GM18508 (cell line): ENCODE data around the gene TBC1D9B.

ENCODE experiments used
- ATAC-seq: cut with Tn5 transposase; IDR thresholded peaks from one replicate; pipeline ENCODE4 v1.9.1; 2021; ENCODE audit warnings: moderate number of reproducible peaks; ENCODE audit not compliant: insufficient read depth, unreplicated experiment

TBC1D9B gene

DNA sequence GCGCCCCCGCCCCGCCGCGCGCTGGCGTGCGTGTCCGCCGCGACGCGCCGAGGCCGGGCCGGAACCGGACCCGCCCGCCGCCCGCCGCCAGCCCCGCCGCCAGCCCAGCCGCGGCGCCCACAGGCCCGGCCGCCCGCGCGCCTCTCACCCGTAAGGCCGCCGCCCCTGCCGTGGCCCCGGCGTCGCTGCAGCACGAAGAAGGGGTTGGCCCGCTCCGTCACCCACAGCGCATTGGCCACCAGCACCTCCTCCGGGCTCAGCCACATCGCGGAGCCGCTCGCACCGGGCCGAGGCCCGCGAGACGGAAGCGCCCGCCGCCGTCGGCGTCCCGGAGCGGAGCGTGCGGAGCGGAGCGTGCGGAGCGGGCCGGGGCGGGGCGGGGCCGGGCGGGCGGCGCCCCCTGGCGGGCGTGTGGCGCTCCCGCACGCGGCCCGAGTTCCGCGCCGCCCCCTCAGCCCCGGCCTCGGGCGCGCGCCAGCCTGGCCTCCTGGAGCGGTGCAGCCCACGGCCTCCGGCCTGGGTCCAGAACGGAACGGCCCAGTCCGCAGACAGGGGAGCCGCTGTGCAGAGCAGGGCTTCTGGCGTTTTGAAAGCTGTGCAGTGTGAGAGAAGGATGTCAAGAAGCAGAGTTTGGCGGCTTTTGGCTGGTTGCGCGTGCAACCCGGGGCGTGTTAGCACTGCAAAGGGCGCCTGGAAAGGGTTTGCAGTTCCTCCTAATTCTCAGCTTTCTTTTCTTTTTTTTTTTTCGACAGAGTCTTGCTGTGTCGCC is at the start of gene TBC1D9B:
Gene TBC1D9B (minus strand): TSS at position 342 of the 769 bp plus-strand sequence. CDS start 76 bp downstream, at position 266.
- no peak for ATAC-seq

DNA sequence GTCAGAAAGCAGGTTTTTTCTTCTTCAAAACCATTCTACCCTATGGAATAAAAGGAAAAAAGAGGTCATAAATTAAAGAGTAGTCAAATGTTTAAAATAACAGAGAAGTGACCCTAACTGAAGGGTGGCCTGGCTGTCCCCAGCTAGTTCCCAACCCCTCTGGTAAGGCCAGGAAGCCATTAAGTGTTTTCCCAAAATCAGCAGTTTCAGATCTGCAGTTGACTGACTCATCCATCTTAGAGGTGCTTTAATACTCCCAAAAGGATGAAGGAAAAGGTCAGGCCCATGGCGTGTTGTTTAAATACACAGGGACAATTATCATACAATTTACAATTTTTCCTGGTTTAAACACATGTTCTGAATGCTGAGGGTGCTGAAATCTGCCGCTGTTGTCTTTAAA is 47.9 kb upstream of the TBC1D9B start:
- ATAC-seq: no peak

DNA sequence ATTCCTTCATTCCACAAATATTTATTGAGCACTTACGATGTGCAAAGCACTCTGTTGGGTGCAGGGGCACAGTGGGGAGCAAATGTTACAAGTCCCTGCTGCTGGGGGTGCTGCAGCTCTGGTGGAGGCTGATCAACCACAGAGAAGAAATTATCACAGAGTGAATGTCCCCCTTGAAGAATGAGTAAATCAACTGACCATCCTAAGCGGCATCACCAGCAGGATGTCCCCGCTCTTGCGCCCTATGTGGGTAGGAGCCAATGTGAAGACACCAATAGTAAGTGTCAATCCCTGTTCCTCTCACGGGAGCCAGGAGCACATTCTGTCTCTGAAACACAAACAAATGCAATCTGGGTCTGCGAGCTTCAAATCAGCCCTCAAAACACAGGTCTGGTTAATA is 47.4 kb upstream of the TBC1D9B start:
- no peak for ATAC-seq

DNA sequence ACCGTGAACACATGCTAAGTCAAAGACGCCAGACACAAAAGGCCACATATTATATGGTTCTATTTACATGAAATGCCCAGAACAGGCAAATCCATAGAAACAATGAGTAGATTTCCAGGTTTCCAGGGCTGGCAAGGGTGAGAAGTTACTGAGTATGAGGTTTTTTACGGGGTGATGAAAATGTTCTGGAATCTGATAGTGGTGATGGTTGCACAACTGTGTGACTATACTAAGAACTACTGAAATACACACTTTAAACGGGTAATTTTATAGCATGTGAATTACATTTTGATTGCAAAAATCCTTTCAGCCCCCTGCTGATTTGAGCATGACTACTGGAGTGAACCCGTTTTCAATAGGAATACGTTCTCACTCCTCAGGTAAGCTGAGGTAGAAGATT is 46.7 kb upstream of the TBC1D9B start:
- ATAC-seq: no peak

DNA sequence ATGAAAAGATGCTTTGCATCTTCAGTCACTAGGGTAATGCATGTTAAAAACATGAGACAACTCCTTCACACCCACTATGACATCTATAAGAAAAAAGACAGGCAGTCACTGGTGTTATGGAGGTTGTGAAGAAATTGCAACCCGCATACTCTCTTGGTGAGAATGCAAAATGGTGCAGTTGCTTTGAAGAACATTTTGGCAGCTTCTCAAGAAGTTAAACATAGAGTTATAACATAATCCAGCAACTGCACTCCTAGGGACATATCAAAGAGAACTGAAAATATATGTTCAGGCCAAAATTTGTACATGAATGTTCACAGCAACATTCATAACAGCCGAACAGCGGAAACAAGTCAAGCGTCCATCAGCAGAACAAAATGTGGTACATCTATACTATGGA is 46.3 kb upstream of the TBC1D9B start:
- no peak for ATAC-seq

DNA sequence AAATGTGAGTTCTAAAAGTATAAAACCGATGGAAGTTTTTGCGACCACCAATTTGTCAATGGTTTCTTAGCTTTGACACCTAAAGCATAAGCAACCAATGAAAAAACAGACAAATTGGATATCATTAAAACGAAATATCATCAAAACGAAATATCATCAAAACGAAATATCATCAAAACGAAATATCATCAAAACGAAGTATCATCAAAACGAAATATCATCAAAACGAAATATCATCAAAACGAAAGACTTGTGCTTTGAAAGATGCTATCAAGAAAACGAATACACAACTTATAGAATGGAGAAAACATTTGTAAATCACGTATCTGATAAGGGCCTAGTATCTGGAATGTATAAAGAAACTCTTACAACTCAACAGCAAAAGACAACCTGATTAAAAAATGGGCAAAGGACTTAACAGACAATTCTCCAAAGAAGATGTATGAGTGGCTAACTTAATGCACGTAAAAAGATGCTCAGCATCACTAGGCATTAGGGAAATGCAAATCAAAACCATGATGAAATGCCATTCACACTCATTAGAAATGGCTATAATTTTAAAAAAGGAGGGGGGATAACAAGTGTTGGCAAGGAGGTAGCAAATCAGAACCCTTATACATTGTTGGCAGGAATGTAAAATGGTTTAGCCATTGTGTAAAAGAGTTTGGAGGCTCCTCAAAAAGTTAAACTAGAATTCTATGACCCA is 29.4 kb upstream of the TBC1D9B start:
- no peak for ATAC-seq

DNA sequence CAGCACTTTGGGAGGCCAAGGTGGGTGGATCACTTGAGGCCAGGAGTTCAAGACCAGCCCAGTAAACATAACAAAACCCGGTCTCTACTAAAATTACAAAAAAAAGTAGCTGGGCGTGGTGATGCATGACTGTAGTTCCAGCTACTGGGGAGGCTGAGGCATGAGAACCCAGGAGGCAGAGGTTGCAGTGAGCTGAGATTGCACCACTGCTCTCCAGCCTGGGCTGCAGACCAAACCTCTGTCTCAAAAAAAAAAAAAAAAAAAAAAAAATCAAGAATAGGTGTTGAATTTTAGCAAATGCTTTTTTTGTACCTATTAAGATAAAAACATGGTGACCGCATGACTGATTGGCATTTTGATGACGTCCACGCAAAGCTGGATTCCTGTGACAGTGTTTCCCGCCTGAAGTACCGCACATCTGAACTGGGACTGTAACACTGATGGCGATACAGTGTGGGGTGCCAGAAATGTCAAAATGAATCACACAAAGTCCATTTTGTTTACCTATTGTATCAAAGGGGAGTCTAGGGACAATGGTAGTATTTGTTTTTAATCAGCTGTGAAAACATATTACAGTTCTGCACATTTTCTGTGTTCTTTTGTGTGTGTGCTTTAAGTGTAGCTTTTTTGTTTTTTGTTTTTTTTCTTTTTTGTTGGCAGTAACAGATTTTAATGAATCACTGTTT is 23.2 kb upstream of the TBC1D9B start:
- no peak for ATAC-seq

- ATAC-seq: no peak
These were observed 20.1 kb upstream of the TBC1D9B start for GRCh38 chr5:179927824-179928223.

GRCh38 chr5:179926657-179927056 is 19.0 kb upstream of the TBC1D9B start:
- no peak for ATAC-seq

- no peak for ATAC-seq
These were observed 15.7 kb upstream of the TBC1D9B start for GRCh38 chr5:179923436-179923835.

GRCh38 chr5:179920175-179920574 is 12.5 kb upstream of the TBC1D9B start:
- ATAC-seq: no peak

GRCh38 chr5:179919487-179920060 is 11.9 kb upstream of the TBC1D9B start:
- no peak for ATAC-seq

DNA sequence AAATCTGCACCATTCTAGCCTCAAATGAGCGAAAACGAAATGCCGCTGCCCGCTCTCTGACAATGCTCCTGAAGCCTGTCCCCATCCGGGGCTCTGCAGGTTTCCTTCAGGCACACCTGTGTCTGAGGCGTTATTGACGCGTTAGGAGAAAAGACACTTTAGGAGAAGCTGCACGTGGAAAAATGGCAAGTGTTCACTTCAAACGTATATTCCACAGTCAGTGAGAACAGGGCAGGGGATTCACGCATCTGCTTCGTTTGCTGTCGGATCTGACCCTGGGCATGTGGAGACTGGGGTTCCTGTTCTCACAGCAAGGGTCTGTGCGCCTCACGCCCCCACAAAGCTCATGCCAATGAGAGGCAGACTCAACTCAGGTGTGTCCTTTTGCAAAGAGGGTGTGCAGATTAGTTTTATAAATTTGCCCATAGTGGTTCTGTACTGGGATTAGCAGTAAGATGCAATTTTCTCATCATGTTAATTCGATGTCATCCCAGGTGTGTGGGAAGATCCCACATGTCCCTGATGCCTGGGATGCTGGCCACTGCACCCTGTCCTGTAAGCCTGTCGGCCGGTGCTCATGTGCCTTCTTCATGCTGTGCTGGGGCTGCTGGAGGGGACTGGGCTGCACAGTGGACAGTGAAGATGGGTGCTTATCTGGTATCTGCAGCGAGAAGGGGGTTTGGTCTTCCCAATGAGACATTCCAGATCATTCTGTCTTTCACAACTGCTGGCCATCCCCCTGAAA is 11.2 kb upstream of the TBC1D9B start:
- ATAC-seq: no peak

DNA sequence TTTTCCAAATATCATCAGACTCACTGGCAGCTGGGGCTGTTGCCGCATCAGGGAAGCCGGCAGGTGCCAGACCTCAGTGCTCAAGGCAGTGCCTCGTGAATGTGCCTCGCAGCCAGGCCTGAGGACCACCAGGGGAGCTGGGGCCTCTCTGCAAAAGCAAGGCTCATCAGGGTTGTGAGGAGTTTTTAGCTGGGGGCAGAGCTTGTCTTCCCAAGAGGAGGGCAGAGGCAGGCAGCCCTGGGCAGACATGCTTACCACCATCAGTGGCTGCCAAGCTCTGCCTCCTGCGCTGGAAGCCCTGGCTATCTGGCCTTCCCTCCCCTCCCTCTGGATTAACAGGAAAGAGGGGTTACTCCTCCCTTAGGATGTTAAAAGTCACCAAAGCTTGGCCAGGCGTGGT is 8.8 kb upstream of the TBC1D9B start:
- no peak for ATAC-seq

- no peak for ATAC-seq
These were observed 7.8 kb upstream of the TBC1D9B start for GRCh38 chr5:179915406-179915935.

DNA sequence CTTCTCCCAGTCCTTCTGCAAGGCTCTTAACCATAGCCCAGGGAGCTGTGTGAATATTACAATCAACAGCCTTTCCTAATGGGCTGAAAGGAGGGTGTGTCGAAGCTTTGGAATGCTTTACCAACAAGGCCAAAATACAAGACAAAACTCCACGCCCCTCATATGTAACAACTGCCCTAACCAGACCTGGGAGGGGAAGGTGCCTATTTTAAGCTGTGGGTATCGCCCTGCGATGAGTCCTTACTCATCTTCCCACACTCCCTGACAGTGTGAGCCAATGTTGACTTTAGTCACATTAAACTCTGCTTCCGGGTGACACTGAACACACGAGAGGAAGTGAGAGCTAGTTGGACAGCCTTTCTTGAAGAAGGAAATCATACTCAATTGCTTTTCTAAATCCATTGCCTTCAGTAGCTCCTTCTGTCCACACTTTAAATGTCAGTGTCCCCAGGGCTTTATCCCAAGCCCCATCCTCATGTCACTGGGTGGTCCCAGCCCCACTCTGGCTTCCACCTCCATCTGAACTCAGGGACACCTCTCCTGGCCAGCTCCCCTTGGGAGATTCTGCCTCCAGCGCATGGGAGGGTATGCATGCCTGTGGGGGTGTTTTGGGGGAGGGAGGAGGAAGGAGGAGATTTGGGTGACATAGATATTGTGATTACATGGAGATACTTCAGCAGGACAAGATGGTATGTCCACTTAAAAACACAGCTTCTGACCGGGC is 6.5 kb upstream of the TBC1D9B start:
- no peak for ATAC-seq

DNA sequence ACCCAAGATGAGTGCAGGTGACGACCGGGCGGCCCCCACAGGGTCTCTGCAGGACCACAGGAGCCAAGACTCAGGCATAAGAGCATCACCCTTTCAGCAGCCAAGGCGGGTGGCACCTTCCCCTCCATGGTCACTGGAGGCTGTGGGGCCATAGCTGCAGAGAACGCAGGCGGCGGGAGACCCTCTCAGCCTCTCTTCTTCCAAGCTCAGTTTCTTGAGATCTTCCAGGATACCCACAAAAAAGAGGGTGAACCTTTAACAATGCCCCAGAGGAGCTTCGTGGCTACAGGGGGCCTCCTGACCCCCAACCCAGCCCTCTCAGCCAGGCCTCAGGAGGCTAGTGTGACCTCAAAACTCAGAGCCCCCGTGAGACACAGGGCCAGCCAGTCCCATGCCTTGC is 5.8 kb upstream of the TBC1D9B start:
- ATAC-seq: no peak

DNA sequence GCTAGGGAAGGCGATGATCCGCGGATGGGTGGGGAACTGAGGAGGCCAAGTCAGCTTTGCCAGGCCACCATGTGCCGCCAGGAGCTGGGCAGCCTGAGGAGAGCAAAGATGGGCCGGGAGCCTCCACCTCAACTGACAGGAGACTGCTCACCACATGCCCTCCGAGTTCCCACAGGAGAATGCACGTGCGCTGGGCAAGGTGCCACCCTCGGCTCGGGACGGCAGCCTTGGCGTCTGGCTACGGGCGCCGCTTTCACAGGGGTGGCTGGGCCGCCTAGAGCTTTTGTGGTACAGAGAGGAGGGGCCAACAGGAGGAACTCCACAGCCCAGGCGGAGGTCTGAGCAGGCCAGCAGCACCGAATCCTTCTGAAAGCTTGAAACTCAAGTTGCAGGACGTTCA is 5.3 kb upstream of the TBC1D9B start:
- ATAC-seq: no peak

DNA sequence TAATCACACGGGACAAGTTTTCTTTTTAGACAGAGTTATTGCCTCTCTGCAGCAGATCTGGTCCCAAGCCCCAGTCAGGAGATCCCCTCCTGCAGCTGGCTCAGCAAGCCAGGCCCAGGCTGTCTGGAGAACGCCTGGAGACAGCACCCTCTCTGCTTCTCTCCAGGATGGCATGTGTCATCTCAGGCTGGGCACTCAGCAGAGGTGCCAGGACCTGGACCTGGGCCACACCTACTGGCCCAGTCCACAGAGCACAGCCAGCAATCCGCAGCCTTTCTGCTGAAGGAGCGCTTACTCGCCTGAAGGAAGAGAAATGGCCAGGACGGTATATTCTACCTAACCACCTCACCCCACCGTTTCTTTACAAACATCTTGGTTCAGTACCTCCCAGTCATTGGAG is 4.7 kb upstream of the TBC1D9B start:
- ATAC-seq: no peak
